Dermis microvascular lymphatic vessel endothelial cell (primary cell): ENCODE data around the gene APOC3. TPM values are rescaled to one million over a fixed set of nuclear protein-coding genes. Genes with fewer than 3 reads are reported as not detected.

Experiments
- DNase-seq, 2 donors: peaks; one replicate each; pipeline versions ENCODE4 v3.0.0 to v3.0.0-alpha.2; 2010; ENCODE audit warnings: low read depth in 2 of 2
- total RNA-seq: library from RNA; depleted of rRNA; stranded (reverse); fragments of >200 nt; gene quantifications from 2 replicates; pipeline ENCODE4 v1.2.1, GENCODE V29; 2014

The APOC3 gene
- total RNA-seq, 1 donor from 2014 or later = not detected

GRCh38 chr11:116849060-116849459 lies 19.4 kb downstream of the APOC3 start:
- no peak for DNase-seq

GRCh38 chr11:116849486-116849885 lies 19.8 kb downstream of the APOC3 start:
- no peak for DNase-seq

GRCh38 chr11:116851626-116852025 lies 21.9 kb downstream of the APOC3 start:
- no peak for DNase-seq

- peak in 1 of 2 donors; percentile 21 for DNase-seq
Observed at GRCh38 chr11:116852261-116853031, 22.7 kb downstream of the APOC3 start.

- peak in 1 of 2 donors; percentile 46 for DNase-seq
Observed at GRCh38 chr11:116853461-116854073, 23.9 kb downstream of the APOC3 start.

- DNase-seq = no peak
Observed at GRCh38 chr11:116855413-116855812, 25.7 kb downstream of the APOC3 start.

- no peak for DNase-seq
Observed at GRCh38 chr11:116856423-116856822, 26.7 kb downstream of the APOC3 start.

GRCh38 chr11:116857316-116857715 lies 27.6 kb downstream of the APOC3 start:
- DNase-seq = no peak

- DNase-seq = no peak
Observed at GRCh38 chr11:116857936-116858335, 28.2 kb downstream of the APOC3 start.

- DNase-seq = no peak
Observed at GRCh38 chr11:116859175-116859574, 29.5 kb downstream of the APOC3 start.

GRCh38 chr11:116860303-116860702 lies 30.6 kb downstream of the APOC3 start:
- no peak for DNase-seq

- peak in 1 of 2 donors; percentile 45 for DNase-seq
Observed at GRCh38 chr11:116861539-116861938, 31.8 kb downstream of the APOC3 start.

- no peak for DNase-seq
Observed at GRCh38 chr11:116862185-116862584, 32.5 kb downstream of the APOC3 start.

GRCh38 chr11:116862951-116863350 lies 33.2 kb downstream of the APOC3 start:
- no peak for DNase-seq

GRCh38 chr11:116864531-116864930 lies 34.8 kb downstream of the APOC3 start:
- DNase-seq = no peak

- DNase-seq = no peak
Observed at GRCh38 chr11:116865696-116866095, 36.0 kb downstream of the APOC3 start.

- DNase-seq = no peak
Observed at GRCh38 chr11:116866804-116867455, 37.2 kb downstream of the APOC3 start.

- no peak for DNase-seq
Observed at GRCh38 chr11:116867619-116868018, 37.9 kb downstream of the APOC3 start.

GRCh38 chr11:116868066-116868465 lies 38.4 kb downstream of the APOC3 start:
- no peak for DNase-seq

GRCh38 chr11:116869610-116870009 lies 39.9 kb downstream of the APOC3 start:
- DNase-seq = no peak

GRCh38 chr11:116870054-116870453 lies 40.3 kb downstream of the APOC3 start:
- peak in 1 of 2 donors; percentile 6 for DNase-seq

- peak in 1 of 2 donors; percentile 31 for DNase-seq
Observed at GRCh38 chr11:116871248-116871647, 41.5 kb downstream of the APOC3 start.

- DNase-seq = no peak
Observed at GRCh38 chr11:116873381-116873780, 43.7 kb downstream of the APOC3 start.
